Measurements from ENCODE around the gene FGFRL1. TPM values are rescaled to one million over a fixed set of nuclear protein-coding genes. Genes with fewer than 3 reads are reported as not detected.

Gene FGFRL1
- total RNA-seq, 1 donor from 2014 or later = 59.8 TPM

DNA sequence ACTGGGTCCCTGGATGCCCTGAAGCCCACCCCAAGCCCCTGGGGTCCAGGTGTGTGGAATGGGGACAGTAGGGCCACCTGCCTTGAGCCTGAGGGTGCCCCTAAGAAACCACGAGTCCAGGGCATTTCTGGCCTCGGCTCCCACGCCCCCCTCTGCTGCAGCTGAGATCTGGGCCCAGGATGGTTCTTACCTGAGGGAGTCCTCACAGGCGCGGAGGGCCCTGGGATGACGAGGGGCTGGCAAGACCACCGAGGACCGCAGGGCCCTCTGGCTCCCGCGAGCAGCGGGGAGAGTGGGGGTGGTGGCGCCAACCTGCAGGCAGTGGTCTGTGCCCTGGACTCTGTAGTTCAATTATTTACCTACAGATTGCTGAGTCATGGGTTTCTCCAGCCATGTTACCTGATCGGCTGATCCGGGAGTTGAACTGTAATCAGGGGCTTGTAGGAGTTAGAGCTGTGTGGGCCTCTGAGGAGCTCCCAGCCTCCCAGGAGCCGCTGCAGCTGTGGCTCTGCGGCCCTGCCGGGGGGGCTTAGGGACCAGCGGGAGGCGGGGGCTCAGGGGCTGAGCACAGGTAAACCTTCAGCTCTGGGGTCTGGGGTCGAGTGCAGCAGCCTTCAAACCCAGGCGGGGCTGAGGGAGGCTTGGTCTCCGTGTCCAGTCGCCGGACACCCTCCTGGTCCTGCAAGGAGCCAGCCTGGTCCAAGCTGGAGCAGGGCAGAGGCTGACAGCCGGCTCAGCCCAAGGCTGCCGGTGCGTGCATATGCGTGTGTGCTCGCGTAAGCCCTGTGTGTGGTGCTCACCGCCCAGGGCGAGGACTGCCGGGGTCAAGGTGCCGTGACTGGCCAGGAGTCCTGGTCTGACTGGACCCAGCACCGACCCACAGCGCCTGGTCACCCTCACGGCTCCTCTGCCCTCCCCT lies 18.1 kb upstream of the FGFRL1 start, which contains the start of gene SLC26A1:
SLC26A1 (minus strand) TSS at position 294 of the 919 bp plus-strand sequence. CDS start 1,701 bp downstream, outside the sequence.
- Mint-ChIP-seq H3K27ac (ENCODE audit: unreplicated experiment) (no peak within 1 kb of the TSS), H3K27me3 (ENCODE audit: unreplicated experiment) (no peaks in the 10 kb centered on the region), H3K9me3 (ENCODE audit: unreplicated experiment) (no peaks in the 10 kb centered on the region), H3K4me1 (ENCODE audit: unreplicated experiment) (peaks cover 9% of the 10 kb centered on the region), H3K4me3 (ENCODE audit: unreplicated experiment) (peak within 1 kb of the TSS; percentile 51), H3K36me3 (ENCODE audit: unreplicated experiment) (no peaks in the 10 kb centered on the region)
- no peak for TF ChIP-seq CTCF (IDR thresholded peaks at IDR 0.05)
- no peak for DNase-seq (ENCODE audit: extremely low spot score, unreplicated experiment)

DNA sequence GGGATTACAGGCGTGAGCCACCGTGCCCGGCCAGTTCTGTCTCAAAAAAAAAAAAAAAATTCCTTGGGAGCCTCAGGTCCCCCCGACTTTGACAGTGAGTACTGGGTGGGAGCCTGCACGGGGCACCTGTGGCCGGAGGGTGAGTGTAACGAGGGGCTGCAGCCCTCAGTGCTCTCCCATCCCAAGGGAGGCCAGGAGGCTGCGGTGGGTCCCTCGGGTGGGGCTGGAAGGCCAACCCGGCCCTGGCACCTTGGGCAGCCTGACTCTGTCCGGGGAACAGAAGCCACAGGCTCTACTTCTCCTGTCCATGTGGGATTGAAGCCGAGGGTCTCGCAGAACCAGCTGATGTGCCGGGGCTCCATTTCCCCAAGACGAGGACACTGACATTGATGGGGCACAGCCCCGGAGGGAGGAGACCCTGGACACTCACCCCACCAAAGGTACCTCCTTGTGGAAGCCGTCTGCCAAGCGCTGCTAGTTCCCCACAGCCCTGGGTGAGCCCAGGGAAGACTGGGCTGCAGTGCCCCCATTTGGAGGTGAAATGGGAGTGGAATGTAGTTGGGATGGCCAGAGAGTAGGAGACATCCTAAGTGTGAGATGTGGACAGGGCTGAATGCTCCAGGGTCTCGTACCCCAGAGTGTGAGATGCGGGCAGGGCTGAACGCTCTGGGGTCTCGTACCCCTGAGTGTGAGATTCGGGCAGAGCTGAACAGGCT lies 16.0 kb upstream of the FGFRL1 start:
- Mint-ChIP-seq H3K4me1 (ENCODE audit: unreplicated experiment) (peaks cover 9% of the 10 kb centered on the region), H3K36me3 (ENCODE audit: unreplicated experiment) (no peaks in the 10 kb centered on the region), H3K27me3 (ENCODE audit: unreplicated experiment) (no peaks in the 10 kb centered on the region), H3K9me3 (ENCODE audit: unreplicated experiment) (no peaks in the 10 kb centered on the region), H3K4me3 (ENCODE audit: unreplicated experiment) (no peak overlapping the region), H3K27ac (ENCODE audit: unreplicated experiment) (no peak overlapping the region)
- no peak for DNase-seq (ENCODE audit: extremely low spot score, unreplicated experiment)
- TF ChIP-seq CTCF (IDR thresholded peaks at IDR 0.05) = no peak

DNA sequence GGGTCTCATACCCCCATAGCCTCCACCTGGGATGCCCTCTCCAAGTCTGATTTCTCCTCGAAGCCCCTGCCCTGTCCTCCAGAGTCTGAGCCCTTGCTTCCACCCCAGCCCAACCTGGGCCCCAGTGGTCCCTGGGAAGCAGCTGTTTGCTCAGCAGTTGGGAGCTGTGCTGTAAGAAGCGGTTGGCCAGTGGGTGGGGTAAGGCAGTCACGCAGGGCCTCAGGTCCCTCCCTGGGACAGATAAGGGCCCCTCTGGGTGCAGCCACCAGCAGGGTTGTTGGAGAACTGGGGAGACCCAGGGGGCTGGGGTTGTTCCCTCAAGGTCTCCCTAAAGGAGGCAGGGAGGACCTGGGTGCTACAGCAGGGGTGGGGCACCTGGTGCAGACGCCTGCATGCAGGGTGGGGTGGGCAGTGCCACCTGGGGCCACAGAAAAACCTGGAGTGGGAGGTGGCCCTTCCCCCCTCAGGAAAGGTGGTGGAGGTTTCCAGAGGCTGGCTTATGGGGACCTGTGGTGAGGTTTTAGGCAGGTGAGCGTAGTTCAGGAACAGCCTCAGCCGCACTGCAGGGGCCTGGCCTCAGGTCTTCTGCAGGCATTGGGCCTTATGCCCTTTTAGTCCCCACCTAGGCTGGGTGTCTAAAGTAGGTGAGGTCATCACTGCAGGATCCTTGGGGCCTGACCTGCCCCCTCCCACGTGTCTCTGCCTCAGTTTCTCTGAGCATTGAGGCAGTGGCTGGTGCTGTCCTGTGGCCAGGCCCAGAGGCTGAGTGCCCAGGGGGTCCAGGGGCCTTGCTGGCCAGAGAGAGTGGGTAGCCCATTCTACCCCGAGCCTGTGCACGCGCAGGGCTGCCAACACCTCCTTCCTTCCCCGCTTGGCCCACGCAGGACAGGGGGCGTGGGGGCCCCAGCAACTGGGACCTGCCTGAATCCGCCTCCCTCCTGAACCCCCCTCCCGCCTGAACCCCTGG lies 15.1 kb upstream of the FGFRL1 start:
- Mint-ChIP-seq H3K4me1 (ENCODE audit: unreplicated experiment) (peaks cover 9% of the 10 kb centered on the region), H3K4me3 (ENCODE audit: unreplicated experiment) (no peak overlapping the region), H3K27ac (ENCODE audit: unreplicated experiment) (no peak overlapping the region), H3K36me3 (ENCODE audit: unreplicated experiment) (no peaks in the 10 kb centered on the region), H3K27me3 (ENCODE audit: unreplicated experiment) (no peaks in the 10 kb centered on the region), H3K9me3 (ENCODE audit: unreplicated experiment) (no peaks in the 10 kb centered on the region)
- DNase-seq (ENCODE audit: extremely low spot score, unreplicated experiment) = no peak
- TF ChIP-seq CTCF (IDR thresholded peaks at IDR 0.05) = no peak

GRCh38 chr4:996997-997374 lies 14.4 kb upstream of the FGFRL1 start:
- peak overlapping the region; percentile 35 for H3K4me3 Mint-ChIP-seq (ENCODE audit: unreplicated experiment)
- no peaks in the 10 kb centered on the region for H3K36me3 Mint-ChIP-seq (ENCODE audit: unreplicated experiment)

More at GRCh38 chr4:996997-997374, 14.4 kb upstream of the FGFRL1 start:
- no peak for DNase-seq (ENCODE audit: extremely low spot score, unreplicated experiment)
- no peak for TF ChIP-seq CTCF (IDR thresholded peaks at IDR 0.05)
- H3K9me3 Mint-ChIP-seq (ENCODE audit: unreplicated experiment) = no peaks in the 10 kb centered on the region
- H3K27me3 Mint-ChIP-seq (ENCODE audit: unreplicated experiment) = no peaks in the 10 kb centered on the region
- H3K4me1 Mint-ChIP-seq (ENCODE audit: unreplicated experiment) = peaks cover 9% of the 10 kb centered on the region
- H3K27ac Mint-ChIP-seq (ENCODE audit: unreplicated experiment) = no peak overlapping the region
